Stimulated activated CD8-positive, alpha-beta memory T cell treated with anti-CD3 and anti-CD28 coated beads, Interleukin-7, amount 100 ng/mL, for 48 hours (primary cell): ENCODE measurements around the gene RAB1A.

Experiments
- DNase-seq, 2 donors: peaks; one replicate each; pipeline ENCODE4 v3.0.0-alpha.2; 2020; ENCODE audit warnings: low read depth in 1 of 2; ENCODE audit errors: extremely low read depth in 1 of 2

RAB1A gene

DNA sequence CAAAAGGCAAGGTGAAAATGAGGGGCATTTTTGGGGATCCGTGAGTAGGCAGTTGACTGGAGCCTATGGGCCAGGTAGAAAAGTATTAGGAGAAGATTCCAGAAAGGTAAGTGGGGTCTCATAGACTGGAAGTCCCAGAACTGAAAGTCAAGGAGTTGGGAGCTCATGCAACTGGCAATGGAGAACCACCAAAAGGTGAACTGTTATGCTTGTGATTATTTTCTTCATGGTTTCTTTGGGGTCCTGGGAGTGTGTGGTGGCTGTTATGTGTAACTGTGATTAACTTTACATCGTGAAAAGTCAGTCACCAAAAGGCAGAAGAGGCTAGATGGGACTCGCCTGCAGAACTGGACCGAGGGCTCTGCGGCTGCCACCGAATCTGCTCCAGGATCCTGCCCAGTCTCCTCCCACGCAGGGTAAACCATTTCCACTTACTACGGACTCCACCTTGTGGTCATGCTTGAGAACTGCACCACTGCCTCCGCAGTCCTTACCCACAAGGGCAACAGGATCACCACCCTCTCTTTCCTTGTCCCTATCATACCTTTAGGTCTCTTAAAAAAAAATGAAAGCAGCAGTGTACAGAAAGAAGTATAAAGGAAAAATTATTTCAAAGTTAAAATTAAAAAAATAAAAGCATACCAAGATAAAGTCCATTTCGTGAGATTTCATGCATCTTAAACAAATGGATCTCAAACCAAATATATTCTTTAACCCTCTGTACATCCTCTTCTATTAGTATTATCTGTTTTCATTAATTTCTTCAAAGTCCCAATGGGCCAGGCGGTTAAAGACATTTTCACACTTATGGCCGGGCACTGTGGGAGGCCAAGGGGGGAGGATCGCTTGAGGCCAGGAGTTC, 89.3 kb downstream of the RAB1A start:
- peak; percentile 38 to 63 for DNase-seq

DNA sequence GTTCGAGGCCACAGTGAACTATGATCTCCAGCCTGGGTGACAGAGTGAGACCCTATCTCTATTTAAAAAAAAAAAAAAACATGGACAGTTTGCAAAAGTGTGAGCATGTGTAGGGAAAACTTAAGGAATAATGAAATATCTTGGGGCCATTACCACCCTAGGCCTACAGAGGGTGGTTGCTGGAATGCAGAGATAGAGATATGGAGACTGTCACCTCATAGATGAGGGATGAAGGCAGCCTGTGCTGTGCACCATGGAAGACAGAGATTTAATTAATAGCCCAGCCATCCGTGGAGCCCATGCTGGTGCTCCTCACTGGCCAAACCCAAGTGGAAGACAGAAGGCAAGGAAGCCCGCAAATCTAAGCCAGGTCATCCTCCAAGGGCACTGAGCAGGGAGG, 90.3 kb downstream of the RAB1A start:
- no peak for DNase-seq

DNA sequence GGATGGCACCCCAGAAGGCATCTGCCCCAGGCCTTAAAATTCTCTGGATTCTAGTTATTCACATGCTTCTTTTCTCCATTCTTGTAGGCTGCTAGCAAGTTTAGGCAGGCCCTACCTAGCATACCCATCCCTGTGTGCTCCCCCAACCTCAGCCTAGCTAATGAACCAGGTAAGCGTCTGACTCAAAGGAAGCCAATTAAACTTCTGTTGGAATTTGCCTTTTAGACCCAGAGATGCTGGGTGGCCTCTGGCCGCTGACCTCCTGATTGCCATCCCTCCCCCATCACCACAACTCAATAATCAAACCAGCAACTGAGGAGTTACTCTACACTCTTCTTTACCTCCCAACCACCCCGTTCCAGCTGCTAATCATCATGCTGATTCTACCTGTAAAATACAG, 92.7 kb downstream of the RAB1A start:
- DNase-seq: no peak
